Esophagus squamous epithelium (tissue), 5 donors: Measurements from ENCODE around the gene C11orf58. TPM values are rescaled to one million over a fixed set of nuclear protein-coding genes. Genes with fewer than 3 reads are reported as not detected.

Experiments used
- DNase-seq: peaks from one replicate; lab custom pipeline; 2025; lab: John Stamatoyannopoulos, UW
- H3K27ac ChIP-seq, 4 donors: fragments of 200-600 bp; sonication (generic); one replicate each; pipeline ENCODE4 v1.5.1; 2016 to 2019; ENCODE audit warnings: mild to moderate bottlenecking in 1 of 4
- H3K27me3 ChIP-seq, 4 donors: fragments of 200-600 bp; sonication (generic); 1 replicate in 3 of 4; 2 replicates in 1 of 4; pipeline versions ENCODE4 v1.5.1 to v1.6.0; 2017 to 2021; ENCODE audit warnings: antibody characterized with exemption in 1 of 4
- H3K36me3 ChIP-seq, 3 donors: fragments of 200-600 bp; sonication (generic); one replicate each; pipeline ENCODE4 v1.5.1; 2016 to 2019
- H3K4me1 ChIP-seq, 3 donors: fragments of 200-600 bp; sonication (generic); one replicate each; pipeline ENCODE4 v1.5.1; 2017 to 2019
- H3K4me3 ChIP-seq, 4 donors: fragments of 200-600 bp; sonication (generic); 1 replicate in 3 of 4; 2 replicates in 1 of 4; pipeline ENCODE4 v1.5.1; 2016 to 2019; ENCODE audit warnings: mild to moderate bottlenecking in 2 of 4, moderate library complexity in 1 of 4
- H3K9me3 ChIP-seq, 3 donors: fragments of 200-600 bp; sonication (generic); one replicate each; pipeline ENCODE4 v1.5.1; 2016 to 2019
- POLR2A ChIP-seq, 4 donors: fragments of 450-650 bp; IDR thresholded peaks; one replicate each; pipeline ENCODE4 v1.6.1; 2017; ENCODE audit warnings: antibody characterized with exemption in 4 of 4, mild to moderate bottlenecking in 4 of 4, moderate library complexity in 3 of 4
- WGBS, 2 donors: methylation state at CpG; one replicate each; pipeline ENCODE4 v1.1.5; 2018; 5-methylcytosine and 5-hydroxymethylcytosine counted together
- intact Hi-C: fragments of 100-400 bp; cut with DNase I; formaldehyde crosslinking; loops from one replicate; pipeline ENCODE4 v1.15.0; 2022
- total RNA-seq, 4 donors: library from RNA; depleted of rRNA; stranded (reverse); fragments of >200 nt; gene quantifications; one replicate each; pipeline ENCODE4 v1.1.0, GENCODE V29; 2016
- TF ChIP-seq, protein P1 (sequence below), 6 experiments: fragments of 450-650 bp in 4 of 6; fragments of 200-600 bp in 2 of 6; sonication (generic) in 2 of 6; IDR thresholded peaks; one replicate each; pipeline ENCODE4 v1.5.1; 2016 to 2019; ENCODE audit warnings: antibody characterized with exemption in 6 of 6, mild to moderate bottlenecking in 4 of 6, moderate library complexity in 4 of 6
- donor health status: DM: yes; HTN: yes; CAD: no.

The C11orf58 gene
- total RNA-seq, 4 donors from 2014 or later: 63.6 to 143 (median 102) TPM

DNA sequence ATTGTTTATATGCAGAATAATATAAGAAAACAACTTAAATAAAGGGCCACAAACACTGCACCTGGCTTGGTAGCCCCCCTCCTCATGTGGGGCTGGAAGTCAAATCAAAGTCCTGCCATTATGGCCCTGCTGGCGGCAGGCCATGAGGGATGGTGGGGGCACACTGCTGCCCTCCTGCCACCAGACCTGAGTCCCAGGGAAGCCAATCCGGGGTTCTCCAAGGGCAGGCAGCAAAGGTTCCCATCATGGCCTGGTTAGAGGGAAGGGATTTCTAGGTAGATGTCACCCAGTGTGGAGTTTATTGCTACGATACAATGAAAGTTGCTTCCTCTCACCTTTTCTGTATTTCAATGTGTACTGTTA lies 39.1 kb downstream of the C11orf58 start:
- Histone ChIP-seq H3K4me1 (peaks cover 0 to 66% (median 5%) of the 10 kb centered on the region in 3 donors), H3K27me3 (peaks cover 0 to 28% (median 0%) of the 10 kb centered on the region in 4 donors), H3K4me3 (no peak overlapping the region), H3K36me3 (peaks cover 0 to 49% (median 0%) of the 10 kb centered on the region in 3 donors), H3K9me3 (no peaks in the 10 kb centered on the region), H3K27ac (no peak overlapping the region)
- intact Hi-C loops: no loop called here
- TF ChIP-seq, protein P1, sequence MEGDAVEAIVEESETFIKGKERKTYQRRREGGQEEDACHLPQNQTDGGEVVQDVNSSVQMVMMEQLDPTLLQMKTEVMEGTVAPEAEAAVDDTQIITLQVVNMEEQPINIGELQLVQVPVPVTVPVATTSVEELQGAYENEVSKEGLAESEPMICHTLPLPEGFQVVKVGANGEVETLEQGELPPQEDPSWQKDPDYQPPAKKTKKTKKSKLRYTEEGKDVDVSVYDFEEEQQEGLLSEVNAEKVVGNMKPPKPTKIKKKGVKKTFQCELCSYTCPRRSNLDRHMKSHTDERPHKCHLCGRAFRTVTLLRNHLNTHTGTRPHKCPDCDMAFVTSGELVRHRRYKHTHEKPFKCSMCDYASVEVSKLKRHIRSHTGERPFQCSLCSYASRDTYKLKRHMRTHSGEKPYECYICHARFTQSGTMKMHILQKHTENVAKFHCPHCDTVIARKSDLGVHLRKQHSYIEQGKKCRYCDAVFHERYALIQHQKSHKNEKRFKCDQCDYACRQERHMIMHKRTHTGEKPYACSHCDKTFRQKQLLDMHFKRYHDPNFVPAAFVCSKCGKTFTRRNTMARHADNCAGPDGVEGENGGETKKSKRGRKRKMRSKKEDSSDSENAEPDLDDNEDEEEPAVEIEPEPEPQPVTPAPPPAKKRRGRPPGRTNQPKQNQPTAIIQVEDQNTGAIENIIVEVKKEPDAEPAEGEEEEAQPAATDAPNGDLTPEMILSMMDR (IDR thresholded peaks at IDR 0.05): no peak
- TF ChIP-seq POLR2A (IDR thresholded peaks at IDR 0.05): no peak
- WGBS, 2 donors: 76 to 86% methylated on average over 3 of the region's 3 CpGs
- DNase-seq: no peak

DNA sequence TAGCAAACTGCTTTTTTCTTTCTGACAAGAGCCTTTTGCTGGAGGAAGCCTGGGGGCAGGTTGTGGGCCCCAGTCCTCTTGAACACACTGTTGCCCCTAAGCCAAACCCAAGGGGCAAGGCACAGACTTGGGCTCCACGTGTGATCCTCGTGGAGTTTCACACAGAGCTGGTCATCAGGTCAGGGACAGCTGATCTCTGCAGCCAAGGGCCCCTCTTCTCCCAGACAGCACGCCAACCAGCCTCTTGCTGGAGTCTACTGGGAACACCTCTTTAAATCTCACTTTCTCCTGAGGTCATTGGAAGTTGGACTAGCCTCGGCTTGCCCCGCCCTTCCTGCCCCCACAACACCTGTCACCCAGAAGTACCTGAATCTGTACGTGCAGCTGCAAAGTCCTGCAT lies 39.8 kb downstream of the C11orf58 start:
- no peak for DNase-seq
- Histone ChIP-seq H3K27me3 (peaks cover 0 to 25% (median 0%) of the 10 kb centered on the region in 4 donors), H3K4me1 (peaks cover 0 to 73% (median 5%) of the 10 kb centered on the region in 3 donors), H3K4me3 (no peak overlapping the region), H3K27ac (no peak overlapping the region), H3K36me3 (peaks cover 0 to 56% (median 0%) of the 10 kb centered on the region in 3 donors), H3K9me3 (no peaks in the 10 kb centered on the region)
- intact Hi-C loops: no loop called here
- 65 to 75% methylated on average over 6 of the region's 6 CpGs for WGBS, 2 donors
- no peak for TF ChIP-seq POLR2A (IDR thresholded peaks at IDR 0.05)
- TF ChIP-seq, protein P1 (IDR thresholded peaks at IDR 0.05): no peak

DNA sequence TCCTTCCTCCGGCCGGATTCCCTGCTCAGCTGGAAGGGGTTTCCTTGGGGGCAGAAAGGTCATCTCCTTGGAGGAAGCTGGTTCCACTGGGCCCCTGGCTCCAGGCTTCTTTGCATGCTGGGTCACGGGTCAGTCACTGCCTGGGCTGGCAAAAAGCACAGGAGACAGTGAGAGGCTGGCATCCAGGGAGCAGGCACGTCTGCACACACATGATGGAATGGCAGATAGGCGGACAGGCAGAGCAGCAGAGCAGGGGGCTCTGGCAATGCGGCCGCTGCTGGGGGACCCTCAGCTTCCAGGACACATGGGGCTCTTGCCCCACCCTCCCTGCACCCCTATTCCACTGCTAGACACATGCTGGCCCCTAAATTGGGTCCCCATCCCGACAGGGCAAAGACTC lies 40.4 kb downstream of the C11orf58 start:
- no peak overlapping the region for H3K4me3 ChIP-seq
- peaks cover 0 to 61% (median 0%) of the 10 kb centered on the region in 3 donors for H3K36me3 ChIP-seq
- TF ChIP-seq, protein P1 (IDR thresholded peaks at IDR 0.05): no peak
- no peak for TF ChIP-seq POLR2A (IDR thresholded peaks at IDR 0.05)
- no peaks in the 10 kb centered on the region for H3K9me3 ChIP-seq
- no peak overlapping the region for H3K27ac ChIP-seq
- no peak for DNase-seq
- WGBS, 2 donors: 84 to 92% methylated on average over 3 to 5 of the region's 8 CpGs
- intact Hi-C loops: no loop called here
- peaks cover 0 to 74% (median 5%) of the 10 kb centered on the region in 3 donors for H3K4me1 ChIP-seq
- H3K27me3 ChIP-seq: peaks cover 0 to 19% (median 0%) of the 10 kb centered on the region in 4 donors

DNA sequence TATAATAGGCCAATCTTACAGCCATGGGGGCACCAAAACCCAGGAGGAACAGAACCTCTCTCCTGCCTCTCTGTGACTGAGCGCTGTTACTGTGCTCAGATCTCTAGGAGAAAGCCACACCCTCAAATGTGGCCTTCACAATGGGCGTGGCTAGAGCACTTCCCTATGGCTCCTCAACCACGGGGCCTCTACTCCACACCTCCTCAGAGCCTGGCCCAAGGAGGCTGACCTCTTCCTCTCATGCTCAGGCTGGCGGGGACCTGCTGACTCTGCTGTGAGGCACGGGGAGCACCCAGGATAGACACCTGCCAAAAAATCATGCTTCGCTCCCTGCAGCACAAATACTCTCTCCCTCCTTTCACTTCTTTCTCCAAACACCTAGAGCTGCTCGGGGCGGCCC lies 41.0 kb downstream of the C11orf58 start:
- H3K9me3 ChIP-seq: no peaks in the 10 kb centered on the region
- DNase-seq: no peak
- H3K27ac ChIP-seq: no peak overlapping the region
- peaks cover 0 to 61% (median 0%) of the 10 kb centered on the region in 3 donors for H3K36me3 ChIP-seq
- intact Hi-C loops: no loop called here
- 60 to 76% methylated on average over 4 to 7 of the region's 8 CpGs for WGBS, 2 donors
- no peak overlapping the region for H3K4me3 ChIP-seq
- no peak for TF ChIP-seq POLR2A (IDR thresholded peaks at IDR 0.05)
- TF ChIP-seq, protein P1 (IDR thresholded peaks at IDR 0.05): no peak
- peaks cover 0 to 14% (median 0%) of the 10 kb centered on the region in 4 donors for H3K27me3 ChIP-seq
- peaks cover 0 to 76% (median 5%) of the 10 kb centered on the region in 3 donors for H3K4me1 ChIP-seq

DNA sequence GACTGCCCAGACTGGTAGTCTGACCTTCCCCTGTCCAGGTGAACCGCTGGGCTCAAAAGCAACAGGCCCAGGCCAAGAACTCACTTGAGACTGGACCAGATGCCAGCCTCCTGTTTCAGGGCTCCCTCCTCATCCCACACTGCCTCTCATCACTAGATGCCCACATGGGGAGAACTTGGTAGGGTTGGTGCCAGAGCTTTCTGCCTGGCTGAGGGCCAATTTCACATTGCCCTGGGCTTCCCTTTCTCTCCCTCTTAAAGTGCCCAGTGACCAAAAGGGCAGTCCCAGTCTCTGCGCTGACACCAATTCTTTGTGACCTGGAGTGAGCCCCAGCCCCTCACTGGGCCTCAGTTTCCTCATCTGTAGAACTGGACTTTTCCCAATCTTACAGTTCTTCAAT lies 41.7 kb downstream of the C11orf58 start:
- H3K9me3 ChIP-seq: no peaks in the 10 kb centered on the region
- peaks cover 0 to 6% (median 0%) of the 10 kb centered on the region in 4 donors for H3K27me3 ChIP-seq
- intact Hi-C loops: no loop called here
- no peak for DNase-seq
- no peak overlapping the region for H3K4me3 ChIP-seq
- peaks cover 0 to 61% (median 0%) of the 10 kb centered on the region in 3 donors for H3K36me3 ChIP-seq
- H3K27ac ChIP-seq: no peak overlapping the region
- no peak for TF ChIP-seq POLR2A (IDR thresholded peaks at IDR 0.05)
- TF ChIP-seq, protein P1 (IDR thresholded peaks at IDR 0.05): no peak
- 82 to 85% methylated on average over 2 of the region's 2 CpGs for WGBS, 2 donors
- H3K4me1 ChIP-seq: peaks cover 0 to 80% (median 5%) of the 10 kb centered on the region in 3 donors
